CD4-positive, alpha-beta T cell (primary cell): ENCODE measurements around the gene NOS1. TPM values are rescaled to one million over a fixed set of nuclear protein-coding genes. Genes with fewer than 3 reads are reported as not detected.

Source experiments
- ATAC-seq: fragments of 200-7000 bp; cut with Tn5 transposase; one replicate; pipeline ENCODE4 v1.10.0; 2022; ENCODE audit warnings: mild to moderate bottlenecking; ENCODE audit not compliant: poor library complexity
- CTCF ChIA-PET: fragments of 350-600 bp; sonication (Branson Sonifier 250); formaldehyde crosslinking; loops from one replicate; lab custom pipeline; 2021; ENCODE audit warnings: antibody characterized with exemption, inconsistent platforms; lab: Charles Lee
- POLR2A ChIA-PET: fragments of 350-600 bp; sonication (Branson Sonifier 250); formaldehyde crosslinking; loops from one replicate; lab custom pipeline; 2021; ENCODE audit warnings: antibody characterized with exemption, inconsistent platforms; lab: Charles Lee
- DNase-seq, 14 experiments: peaks; one replicate each; pipeline ENCODE4 v3.0.0-alpha.2; 2013 to 2020; ENCODE audit warnings: mixed read lengths in 2 of 14
- H3K27ac ChIP-seq, 2 donors: one replicate each; pipeline versions ENCODE4 v1.5.1 to v1.7.0; 2013; ENCODE audit warnings: low read length in 2 of 2, low read depth in 1 of 2, mild to moderate bottlenecking in 1 of 2
- H3K27me3 ChIP-seq, 2 experiments: 1 replicate in 1 of 2; 2 replicates in 1 of 2; pipeline versions ENCODE4 v1.6.1 to v1.7.0; 2013; ENCODE audit warnings: low read length in 2 of 2, control low read depth in 1 of 2, mild to moderate bottlenecking in 1 of 2, moderate library complexity in 1 of 2; ENCODE audit not compliant: insufficient read depth in 2 of 2, control insufficient read depth in 1 of 2
- H3K36me3 ChIP-seq: one replicate; pipeline ENCODE4 v1.6.1; 2013; ENCODE audit warnings: low read length, control low read depth; ENCODE audit not compliant: insufficient read depth
- H3K4me1 ChIP-seq: one replicate; pipeline ENCODE4 v1.6.1; 2013; ENCODE audit warnings: low read length, control low read depth; ENCODE audit not compliant: insufficient read depth
- H3K4me3 ChIP-seq: one replicate; pipeline ENCODE4 v1.5.1; 2013; ENCODE audit warnings: mild to moderate bottlenecking, low read length, moderate library complexity
- H3K9me3 ChIP-seq, 2 experiments: 1 replicate in 1 of 2; 2 replicates in 1 of 2; pipeline versions ENCODE4 v1.6.1 to v1.7.0; 2013; ENCODE audit warnings: low read length in 2 of 2, mild to moderate bottlenecking in 2 of 2, control low read depth in 1 of 2, moderate library complexity in 1 of 2; ENCODE audit not compliant: control insufficient read depth in 1 of 2, insufficient read depth in 1 of 2
- H3K27ac Mint-ChIP-seq: one replicate; pipeline ENCODE4 v1.8.0; 2020; ENCODE audit warnings: mixed read lengths
- H3K27me3 Mint-ChIP-seq: one replicate; pipeline ENCODE4 v1.8.0; 2021; ENCODE audit warnings: mixed read lengths
- H3K36me3 Mint-ChIP-seq: one replicate; pipeline ENCODE4 v1.8.0; 2021; ENCODE audit warnings: low read depth, mixed read lengths
- H3K4me1 Mint-ChIP-seq: one replicate; pipeline ENCODE4 v1.8.0; 2021; ENCODE audit warnings: low read depth, mixed read lengths
- H3K4me3 Mint-ChIP-seq: one replicate; pipeline ENCODE4 v1.8.0; 2020; ENCODE audit warnings: mild to moderate bottlenecking, mixed read lengths
- H3K9me3 Mint-ChIP-seq: one replicate; pipeline ENCODE4 v1.8.0; 2020; ENCODE audit warnings: mixed read lengths
- CTCF ChIP-seq: fragments of 200-600 bp; IDR thresholded peaks from one replicate; pipeline ENCODE4 v1.8.0; 2022; ENCODE audit warnings: antibody characterized with exemption, mild to moderate bottlenecking
- intact Hi-C, 2 experiments: fragments of 100-400 bp; cut with DNase I in 1 of 2; cut with micrococcal nuclease in 1 of 2; formaldehyde crosslinking; loops; one replicate each; pipeline versions ENCODE4 v1.15.1 to v1.9.0; 2023 to 2025; cut with DNase I, micrococcal nuclease
- total RNA-seq, 174 experiments: library from RNA in 2 of 174; stranded (reverse) in 2 of 174; gene quantifications; one replicate each; pipeline ENCODE4 v1.2.3 and lab custom pipeline; 2021 to 2026

The NOS1 gene
- total RNA-seq, 2 experiments from 2014 or later, result not detected

- Mint-ChIP-seq H3K4me1 (no peaks in the 10 kb centered on the region), H3K27ac (no peak overlapping the region), H3K36me3 (no peaks in the 10 kb centered on the region), H3K4me3 (no peak overlapping the region), H3K9me3 (peaks cover 4% of the 10 kb centered on the region), H3K27me3 (peaks cover 7% of the 10 kb centered on the region)
- no peak for TF ChIP-seq CTCF
- CTCF ChIA-PET, result no interaction called here
- Histone ChIP-seq H3K4me3 (no peak overlapping the region), H3K27me3 (no peaks in the 10 kb centered on the region), H3K36me3 (no peaks in the 10 kb centered on the region), H3K27ac (no peak overlapping the region), H3K9me3 (peaks cover 9 to 18% of the 10 kb centered on the region in 2 experiments), H3K4me1 (no peaks in the 10 kb centered on the region)
- POLR2A ChIA-PET, result no interaction called here
- ATAC-seq, result no peak
- no peak for DNase-seq
- intact Hi-C loops, result no loop called here
Measured at GRCh38 chr12:117316336-117316735, 45.1 kb downstream of the NOS1 start.

GRCh38 chr12:117313926-117314325, 47.5 kb downstream of the NOS1 start:
- Histone ChIP-seq H3K27ac (no peak overlapping the region), H3K4me3 (no peak overlapping the region), H3K4me1 (no peaks in the 10 kb centered on the region), H3K27me3 (no peaks in the 10 kb centered on the region), H3K9me3 (peaks cover 9 to 24% of the 10 kb centered on the region in 2 experiments), H3K36me3 (no peaks in the 10 kb centered on the region)
- no peak for DNase-seq
- H3K27me3 Mint-ChIP-seq, result no peaks in the 10 kb centered on the region
- ChIA-PET POLR2A (no interaction called here), CTCF (no interaction called here)
- no peak overlapping the region for H3K27ac Mint-ChIP-seq
- intact Hi-C loops, result no loop called here
- peaks cover 4% of the 10 kb centered on the region for H3K9me3 Mint-ChIP-seq
- no peaks in the 10 kb centered on the region for H3K36me3 Mint-ChIP-seq
- TF ChIP-seq CTCF, result no peak
- no peaks in the 10 kb centered on the region for H3K4me1 Mint-ChIP-seq
- ATAC-seq, result no peak
- no peak overlapping the region for H3K4me3 Mint-ChIP-seq

GRCh38 chr12:117312770-117313169, 48.7 kb downstream of the NOS1 start:
- POLR2A ChIA-PET, result no interaction called here
- H3K36me3 Mint-ChIP-seq, result no peaks in the 10 kb centered on the region

More at GRCh38 chr12:117312770-117313169, 48.7 kb downstream of the NOS1 start:
- ATAC-seq (no peak), DNase-seq (no peak)
- H3K4me1 Mint-ChIP-seq, result no peaks in the 10 kb centered on the region
- H3K27me3 ChIP-seq, result no peaks in the 10 kb centered on the region
- no peaks in the 10 kb centered on the region for H3K27me3 Mint-ChIP-seq
- intact Hi-C loops, result no loop called here
- H3K4me1 ChIP-seq, result no peaks in the 10 kb centered on the region
- H3K36me3 ChIP-seq, result no peaks in the 10 kb centered on the region
- H3K4me3 ChIP-seq, result no peak overlapping the region
- no peak overlapping the region for H3K4me3 Mint-ChIP-seq
- H3K9me3 Mint-ChIP-seq, result peaks cover 4% of the 10 kb centered on the region
- CTCF ChIA-PET, result no interaction called here
- no peak for TF ChIP-seq CTCF
- no peak overlapping the region for H3K27ac Mint-ChIP-seq
- peaks cover 9 to 19% of the 10 kb centered on the region in 2 experiments for H3K9me3 ChIP-seq
- no peak overlapping the region for H3K27ac ChIP-seq
